GM19463 (cell line): ENCODE results near the gene WSCD2.

Source experiments
- ATAC-seq: cut with Tn5 transposase; IDR thresholded peaks from one replicate; pipeline ENCODE4 v1.9.1; 2021; ENCODE audit warnings: mild to moderate bottlenecking, moderate library complexity; ENCODE audit not compliant: unreplicated experiment

Gene WSCD2

DNA sequence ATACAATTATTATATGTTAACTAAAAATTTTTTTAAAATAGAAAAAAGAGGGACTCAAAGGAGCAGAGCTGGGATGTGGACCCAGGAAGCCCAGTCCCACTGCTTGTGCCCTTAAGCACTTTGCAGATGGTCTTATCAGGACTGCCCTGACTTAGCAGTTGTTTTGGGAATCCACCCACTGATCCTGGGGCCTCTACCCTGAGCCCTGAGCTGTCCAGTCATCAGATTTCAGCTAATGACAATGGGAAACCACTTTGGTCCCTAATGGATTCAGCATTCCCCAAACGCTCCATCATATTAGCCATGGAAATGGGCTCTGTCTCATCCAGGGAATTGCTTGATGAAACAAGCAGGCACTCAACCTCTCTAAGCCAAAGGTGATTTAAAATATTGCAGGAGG, 22.5 kb upstream of the WSCD2 start:
- no peak for ATAC-seq

DNA sequence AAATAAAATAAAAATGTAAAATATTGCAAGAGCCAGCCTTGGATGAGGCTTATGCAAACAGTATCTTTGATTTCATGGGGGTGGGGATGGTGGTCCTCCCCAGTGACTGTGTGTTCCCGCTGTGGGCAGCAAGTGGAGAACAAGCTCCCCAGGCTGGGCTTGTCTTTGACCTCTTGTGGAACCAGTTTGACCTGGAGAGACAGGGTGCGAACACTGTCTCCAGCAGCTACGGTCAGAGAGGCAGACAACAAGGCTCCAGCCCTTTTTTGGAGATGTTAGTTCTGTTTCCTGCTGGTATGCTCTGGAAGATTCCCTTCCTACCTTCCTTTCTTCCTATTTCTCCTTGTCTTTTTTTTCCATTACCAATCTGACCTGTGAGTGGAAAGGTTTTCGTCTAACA, 21.8 kb upstream of the WSCD2 start:
- ATAC-seq = no peak

GRCh38 chr12:108109504-108109903, 19.6 kb upstream of the WSCD2 start:
- no peak for ATAC-seq

DNA sequence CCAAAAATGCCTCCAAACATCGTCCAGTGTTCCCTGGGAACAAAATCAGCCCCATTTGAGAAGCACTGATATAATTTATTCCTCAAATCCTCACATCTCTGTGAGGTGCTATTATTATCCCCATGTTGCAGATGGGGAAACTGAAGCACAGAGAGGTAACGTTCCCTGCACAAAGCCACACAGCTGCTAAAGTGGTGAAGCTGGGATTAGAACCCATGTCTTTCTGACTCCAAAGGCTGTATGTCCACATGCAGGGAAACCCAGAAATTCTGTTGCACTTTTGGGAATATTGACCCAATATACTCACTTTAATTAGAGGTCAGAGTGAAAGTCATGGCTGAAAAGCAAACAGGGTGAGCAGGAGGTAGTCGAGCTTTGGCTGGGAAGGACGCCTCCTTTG, 19.1 kb upstream of the WSCD2 start:
- no peak for ATAC-seq

DNA sequence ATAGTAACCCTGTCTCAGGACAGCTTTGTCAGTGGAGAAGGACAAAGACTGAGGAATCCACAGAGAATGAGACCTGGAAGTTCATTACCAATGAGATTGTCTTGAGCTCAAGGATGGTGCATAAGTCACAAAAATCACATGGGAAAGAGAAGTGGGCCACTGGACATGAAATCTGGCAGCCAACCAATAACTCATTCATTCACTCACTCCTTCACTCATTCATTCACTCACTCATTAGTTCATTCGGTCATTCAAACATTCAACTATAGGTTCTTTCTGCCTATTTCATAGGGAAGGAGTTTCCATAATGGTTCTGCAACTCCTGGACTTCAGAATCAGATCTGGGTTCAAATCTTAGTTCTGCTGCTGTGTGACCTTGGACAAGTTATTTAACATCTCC, 18.2 kb upstream of the WSCD2 start:
- no peak for ATAC-seq

DNA sequence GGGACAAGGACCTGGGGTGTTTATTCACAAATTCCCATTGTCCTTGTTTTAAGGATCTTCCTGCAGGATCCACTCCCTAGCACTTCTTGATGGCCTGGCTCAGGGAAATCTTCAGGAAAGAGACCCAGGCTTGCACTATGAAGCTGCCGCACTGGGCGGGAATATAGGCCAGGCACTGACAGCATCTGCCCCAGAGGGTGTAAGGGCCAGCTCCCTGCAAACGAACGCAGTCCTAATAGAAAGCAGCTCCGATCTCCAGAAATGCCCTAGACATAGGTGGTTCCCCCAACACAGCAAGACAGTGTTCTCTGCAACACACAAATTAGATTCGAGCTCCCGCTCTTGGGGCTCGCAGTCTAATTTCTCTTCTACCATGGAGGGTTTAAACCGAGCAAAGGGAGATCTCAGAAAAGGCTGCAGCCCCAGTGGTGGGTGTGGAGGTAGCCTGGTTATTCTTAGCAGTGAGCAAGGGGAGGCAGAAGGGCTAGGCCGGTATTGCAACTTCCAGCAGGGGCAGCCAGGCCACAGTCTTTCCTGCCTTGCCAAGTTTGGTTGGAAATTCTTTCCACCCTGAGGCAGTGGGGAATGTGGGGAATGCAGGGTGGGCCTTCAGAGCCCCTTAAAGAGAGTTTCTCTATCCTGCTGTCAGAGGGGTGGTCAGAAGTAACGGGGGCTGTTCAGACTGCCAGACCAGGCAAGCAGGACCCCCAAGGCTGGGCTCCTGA, 16.1 kb upstream of the WSCD2 start:
- ATAC-seq = no peak

- ATAC-seq = no peak
Measured at GRCh38 chr12:108115123-108116121, 13.7 kb upstream of the WSCD2 start.

GRCh38 chr12:108116254-108116653, 12.8 kb upstream of the WSCD2 start:
- ATAC-seq = no peak

DNA sequence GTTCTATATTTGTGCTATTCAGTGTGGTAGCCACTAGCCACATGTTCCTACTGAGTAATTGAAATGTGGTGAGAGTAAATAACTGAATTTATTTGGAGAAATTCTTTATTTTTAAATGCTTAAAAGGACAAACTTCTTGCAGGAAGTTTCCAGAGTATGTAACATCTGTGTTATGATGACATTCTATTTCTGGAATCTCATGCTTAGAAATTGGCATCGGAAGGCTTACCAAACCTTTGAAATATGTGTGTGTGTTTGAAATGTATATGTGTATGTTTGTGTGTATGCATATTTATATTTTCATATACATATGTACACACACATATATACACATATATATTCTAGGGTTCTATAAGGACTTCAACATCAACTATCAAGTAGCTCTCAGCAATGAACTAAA, 12.4 kb upstream of the WSCD2 start:
- ATAC-seq = no peak

DNA sequence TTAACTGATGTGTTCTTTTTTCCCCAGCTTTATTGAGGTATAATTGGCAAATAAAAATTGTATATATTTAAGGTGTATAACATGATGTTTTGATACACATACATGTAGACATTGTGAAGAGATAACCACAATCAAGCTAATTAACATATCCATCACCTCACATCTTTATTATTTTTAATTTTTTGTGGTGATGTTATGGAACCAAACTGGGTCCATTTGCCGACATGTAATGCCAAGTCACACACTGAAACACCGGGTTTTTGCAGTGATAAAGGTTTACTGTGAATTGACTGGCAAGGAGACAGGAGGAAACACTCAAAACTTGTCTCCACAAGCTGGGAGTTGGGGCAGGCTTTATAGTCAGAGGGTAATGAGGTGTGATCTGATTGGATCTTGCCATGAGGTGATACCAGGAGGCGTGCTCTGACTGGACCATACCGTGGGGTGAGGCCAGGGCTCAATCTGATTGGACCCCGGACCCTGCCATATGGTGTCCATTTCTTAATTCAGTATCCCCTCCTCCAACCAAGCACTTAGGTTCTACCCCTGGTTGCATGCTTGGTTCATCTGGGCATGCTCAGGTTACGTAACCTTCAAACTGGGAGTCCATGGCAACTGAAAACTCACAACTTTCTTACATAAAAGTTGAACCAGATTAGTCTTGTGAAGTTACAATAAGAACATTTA, 11.8 kb upstream of the WSCD2 start:
- no peak for ATAC-seq

DNA sequence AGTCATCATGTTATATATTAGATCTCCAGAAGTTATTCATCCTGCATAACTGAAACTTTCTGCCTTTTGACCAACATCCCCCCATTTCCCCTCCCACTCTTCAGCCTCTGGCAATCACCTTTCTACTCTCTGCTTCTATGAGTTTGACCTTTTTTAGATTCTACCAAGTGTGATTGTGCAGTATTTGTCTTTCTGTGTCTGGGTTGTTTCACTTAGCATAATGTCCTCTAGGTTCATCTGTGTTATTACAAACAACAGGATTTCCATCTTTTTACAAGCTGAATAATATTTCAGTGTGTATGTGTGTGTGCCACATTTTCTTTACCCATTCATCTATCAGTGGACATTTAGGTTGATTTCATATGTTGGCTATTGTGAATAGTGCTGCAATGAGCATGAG, 11.2 kb upstream of the WSCD2 start:
- ATAC-seq = no peak

GRCh38 chr12:108119126-108119973, 9.7 kb upstream of the WSCD2 start:
- no peak for ATAC-seq

DNA sequence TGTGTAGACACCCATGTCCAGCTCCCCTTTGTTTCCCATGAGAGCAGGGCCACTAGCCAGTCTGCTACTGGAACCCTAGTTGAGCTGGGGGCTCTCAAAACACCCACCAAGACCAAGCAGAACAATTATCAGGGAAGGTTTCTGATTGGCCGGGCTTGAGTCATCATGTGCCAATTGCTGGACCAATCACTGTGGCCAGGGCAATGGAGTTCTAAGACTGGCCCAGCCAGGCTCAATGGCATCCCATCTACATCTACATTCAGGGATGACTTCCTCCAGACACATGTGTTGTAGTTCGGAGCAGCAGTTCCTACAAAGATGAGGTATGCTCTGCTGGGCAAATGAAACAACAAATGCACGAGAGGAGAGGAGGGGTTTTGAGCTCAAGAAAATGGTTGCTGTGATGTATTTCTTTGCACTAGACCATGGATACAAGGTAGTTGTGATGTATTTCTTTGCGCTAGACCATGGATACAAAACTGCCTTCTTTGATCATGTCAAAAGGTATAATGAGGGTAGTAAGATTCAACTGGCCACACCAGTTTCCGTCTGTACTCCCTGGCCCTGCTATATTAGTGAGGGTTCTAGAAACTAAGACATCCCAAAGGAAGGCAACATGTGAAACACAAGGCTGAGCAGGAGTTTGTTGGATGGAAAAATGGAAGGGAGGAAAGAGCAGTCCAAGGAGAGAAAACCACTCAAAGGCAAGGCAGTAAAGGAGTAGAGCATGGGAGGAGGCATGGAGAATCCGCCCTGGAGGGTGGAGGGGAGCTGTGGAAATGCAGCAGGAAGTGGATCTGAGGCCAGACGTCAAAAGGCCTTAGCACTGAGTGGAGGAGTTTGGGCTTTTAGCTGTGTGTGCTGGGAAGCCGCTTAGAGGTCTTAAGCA, 8.9 kb upstream of the WSCD2 start:
- ATAC-seq = no peak

- no peak for ATAC-seq
Measured at GRCh38 chr12:108120863-108121165, 8.3 kb upstream of the WSCD2 start.

DNA sequence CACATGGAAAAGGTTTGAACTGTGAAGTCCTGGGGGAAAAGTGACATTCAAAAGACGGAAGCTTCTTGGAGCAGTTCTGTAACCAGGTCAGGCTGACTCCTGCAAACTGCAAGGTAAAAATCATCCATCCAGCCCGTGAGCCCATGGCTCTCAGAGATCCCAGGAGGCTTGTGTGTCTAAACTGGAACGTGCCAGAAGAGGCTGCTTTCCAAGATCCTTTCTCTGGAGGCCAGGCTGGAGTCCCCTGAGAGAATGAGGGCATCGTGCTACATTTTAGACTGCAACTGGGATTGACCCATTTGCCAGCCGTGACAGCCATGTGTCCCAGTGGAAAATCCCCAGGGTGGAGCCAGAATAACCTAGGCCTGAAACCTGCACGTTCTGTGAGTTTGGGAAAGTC, 7.8 kb upstream of the WSCD2 start:
- ATAC-seq = no peak

- ATAC-seq = no peak
Measured at GRCh38 chr12:108121728-108122471, 7.2 kb upstream of the WSCD2 start.

DNA sequence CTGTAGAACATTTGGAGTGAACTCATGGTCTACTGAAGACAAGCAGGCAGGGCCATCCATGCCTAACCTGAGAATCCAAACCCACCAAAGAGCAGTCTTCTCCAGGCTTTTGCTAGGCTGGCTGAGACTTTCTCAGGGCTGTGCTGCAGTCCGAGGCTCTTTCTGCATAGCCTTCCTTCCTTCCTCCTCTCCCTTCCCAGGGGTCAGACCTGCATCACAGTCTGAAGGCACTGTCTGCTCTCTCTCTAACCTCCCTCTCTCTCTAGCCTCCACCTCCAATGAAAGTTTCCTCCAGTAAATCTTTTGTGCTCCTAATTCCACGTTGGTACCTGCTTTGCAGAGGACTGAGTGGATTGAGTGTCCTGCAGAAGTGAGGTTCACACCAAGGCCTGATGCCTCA, 6.4 kb upstream of the WSCD2 start:
- ATAC-seq = no peak

GRCh38 chr12:108123402-108123801, 5.7 kb upstream of the WSCD2 start:
- ATAC-seq = no peak

GRCh38 chr12:108125073-108125472, 4.0 kb upstream of the WSCD2 start:
- ATAC-seq = no peak
